H1 (cell line): ENCODE measurements around the gene LIN37. TPM values are rescaled to one million over a fixed set of nuclear protein-coding genes. Genes with fewer than 3 reads are reported as not detected.
A peak's percentile ranks its signal among the peaks of the same experiment; 100 is the strongest.

Source experiments
- CTCF ChIA-PET: fragments of 300-600 bp; sonication (Branson Sonifier 250); formaldehyde crosslinking; loops from one replicate; lab custom pipeline; 2021; ENCODE audit not compliant: partially characterized antibody; lab: Charles Lee
- POLR2A ChIA-PET: fragments of 300-600 bp; sonication (Branson Sonifier 250); formaldehyde crosslinking; loops from one replicate; lab custom pipeline; 2021; ENCODE audit warnings: inconsistent platforms; ENCODE audit not compliant: partially characterized antibody; lab: Charles Lee
- DNase-seq, 2 experiments: peaks; one replicate each; pipeline versions ENCODE4 v3.0.0 to v3.0.0-alpha.2; 2010 to 2022; ENCODE audit warnings: low spot score in 2 of 2, low read depth in 1 of 2, mixed read lengths in 1 of 2
- FAIRE-seq: peaks from 2 replicates; lab custom pipeline; 2011; peaks lifted over from hg19 to GRCh38; lab: Jason Lieb, UNC
- H2AFZ ChIP-seq: 2 replicates; pipeline ENCODE4 v1.8.1; 2012; ENCODE audit warnings: low read length, inconsistent platforms
- H2AK5ac ChIP-seq: 2 replicates; pipeline ENCODE4 v1.6.1; 2013; ENCODE audit warnings: low read depth, low read length
- H2BK120ac ChIP-seq: replicated peaks from 2 replicates; pipeline ENCODE3; 2013; ENCODE audit warnings: low read depth, low read length, inconsistent platforms
- H2BK12ac ChIP-seq: 2 replicates; pipeline ENCODE4 v1.6.1; 2013; ENCODE audit warnings: low read depth, low read length
- H2BK15ac ChIP-seq: 2 replicates; pipeline ENCODE4 v1.6.1; 2013; ENCODE audit warnings: low read length
- H2BK20ac ChIP-seq: 2 replicates; pipeline ENCODE4 v1.6.1; 2013; ENCODE audit warnings: low read length
- H2BK5ac ChIP-seq: 2 replicates; pipeline ENCODE4 v1.6.1; 2013; ENCODE audit warnings: low read depth, low read length
- H3K14ac ChIP-seq: 2 replicates; pipeline ENCODE4 v1.6.1; 2013; ENCODE audit warnings: inconsistent platforms; ENCODE audit not compliant: insufficient read length
- H3K18ac ChIP-seq: 2 replicates; pipeline ENCODE4 v1.6.1; 2013; ENCODE audit warnings: low read length; ENCODE audit errors: extremely low read depth
- H3K23ac ChIP-seq: 2 replicates; pipeline ENCODE4 v1.6.1; 2013; ENCODE audit warnings: inconsistent platforms; ENCODE audit not compliant: insufficient read length
- H3K23me2 ChIP-seq: 2 replicates; pipeline ENCODE4 v1.6.1; 2013; ENCODE audit warnings: low read depth, low read length
- H3K27ac ChIP-seq: 2 replicates; pipeline ENCODE4 v1.6.1; 2011; ENCODE audit warnings: low read depth, low read length, inconsistent platforms
- H3K27me3 ChIP-seq, 4 experiments: replicated peaks in 1 of 4; 1 replicate in 1 of 4; 2 replicates in 3 of 4; pipeline versions ENCODE4 v1.6.1 to v1.8.1; 2011 to 2013; ENCODE audit warnings: low read length in 3 of 4, mild to moderate bottlenecking in 3 of 4, inconsistent platforms in 2 of 4, mixed read lengths in 2 of 4, moderate library complexity in 1 of 4; ENCODE audit not compliant: control insufficient read depth in 3 of 4, insufficient read depth in 3 of 4; ENCODE audit errors: extremely low read depth in 1 of 4
- H3K36me3 ChIP-seq, 4 experiments: 2 replicates each; pipeline versions ENCODE4 v1.6.1 to v1.8.1; 2011 to 2013; ENCODE audit warnings: mild to moderate bottlenecking in 4 of 4, low read length in 3 of 4, moderate library complexity in 2 of 4, control low read depth in 1 of 4, inconsistent platforms in 1 of 4; ENCODE audit not compliant: insufficient read depth in 4 of 4, control insufficient read depth in 2 of 4
- H3K4ac ChIP-seq: replicated peaks from 2 replicates; pipeline ENCODE3; 2013; ENCODE audit warnings: low read length, low read depth, mixed read lengths, inconsistent platforms; ENCODE audit not compliant: insufficient read length
- H3K4me1 ChIP-seq, 4 experiments: replicated peaks in 1 of 4; 1 replicate in 1 of 4; 2 replicates in 3 of 4; pipeline versions ENCODE4 v1.6.1 to v1.8.1; 2011 to 2013; ENCODE audit warnings: low read length in 3 of 4, inconsistent platforms in 2 of 4, mixed read lengths in 1 of 4; ENCODE audit not compliant: insufficient read depth in 4 of 4, control insufficient read depth in 3 of 4
- H3K4me2 ChIP-seq, 2 experiments: 2 replicates each; pipeline versions ENCODE4 v1.6.1 to v1.8.1; 2011 to 2013; ENCODE audit warnings: low read depth in 2 of 2, low read length in 2 of 2, control low read depth in 1 of 2, inconsistent platforms in 1 of 2, mild to moderate bottlenecking in 1 of 2; ENCODE audit not compliant: insufficient read depth in 1 of 2
- H3K4me3 ChIP-seq, 4 experiments: fragments of 200-600, 300-600 bp in 1 of 4; sonication (generic), shearing (Covaris generic), sonication (Bioruptor Twin) in 1 of 4; 2 replicates each; pipeline versions ENCODE4 v1.5.1 to v1.8.1; 2011 to 2016; ENCODE audit warnings: low read length in 4 of 4, low read depth in 3 of 4, control low read depth in 2 of 4, inconsistent platforms in 2 of 4, mild to moderate bottlenecking in 2 of 4, mixed read lengths in 1 of 4, moderate library complexity in 1 of 4; ENCODE audit not compliant: insufficient read depth in 2 of 4; ENCODE audit errors: extremely low read depth in 1 of 4
- H3K56ac ChIP-seq: replicated peaks from 2 replicates; pipeline ENCODE3; 2013; ENCODE audit warnings: low read depth, mild to moderate bottlenecking, mixed read lengths, low read length, inconsistent platforms; ENCODE audit not compliant: insufficient read length
- H3K79me1 ChIP-seq: 2 replicates; pipeline ENCODE4 v1.6.1; 2013; ENCODE audit warnings: low read depth, low read length, control low read depth
- H3K79me2 ChIP-seq, 2 experiments: 2 replicates each; pipeline versions ENCODE4 v1.6.1 to v1.8.1; 2012 to 2013; ENCODE audit warnings: low read length in 2 of 2, mild to moderate bottlenecking in 2 of 2, inconsistent platforms in 1 of 2; ENCODE audit not compliant: insufficient read depth in 2 of 2, control insufficient read depth in 1 of 2
- H3K9ac ChIP-seq, 4 experiments: replicated peaks in 1 of 4; 1 replicate in 1 of 4; 2 replicates in 3 of 4; pipeline versions ENCODE4 v1.6.1 to v1.8.1; 2011 to 2013; ENCODE audit warnings: low read depth in 3 of 4, low read length in 3 of 4, control low read depth in 2 of 4, mild to moderate bottlenecking in 2 of 4, moderate library complexity in 2 of 4, inconsistent platforms in 1 of 4; ENCODE audit errors: extremely low read depth in 1 of 4
- H3K9me3 ChIP-seq, 2 experiments: 2 replicates each; pipeline versions ENCODE4 v1.6.1 to v1.8.1; 2012 to 2013; ENCODE audit warnings: mild to moderate bottlenecking in 2 of 2, moderate library complexity in 2 of 2, control low read depth in 1 of 2, inconsistent platforms in 1 of 2, low read depth in 1 of 2, low read length in 1 of 2, mixed read lengths in 1 of 2; ENCODE audit not compliant: insufficient read depth in 2 of 2
- H4K20me1 ChIP-seq, 2 experiments: replicated peaks in 1 of 2; 2 replicates each; pipeline versions ENCODE3 to v1.8.1; 2011 to 2013; ENCODE audit warnings: inconsistent platforms in 2 of 2, low read length in 2 of 2, mild to moderate bottlenecking in 1 of 2; ENCODE audit not compliant: insufficient read depth in 2 of 2, control insufficient read depth in 1 of 2
- H4K5ac ChIP-seq: 2 replicates; pipeline ENCODE4 v1.6.1; 2013; ENCODE audit warnings: low read length, low read depth, mixed read lengths, inconsistent platforms; ENCODE audit not compliant: insufficient read length
- H4K8ac ChIP-seq: 2 replicates; pipeline ENCODE4 v1.8.0; 2013; ENCODE audit warnings: mild to moderate bottlenecking, moderate library complexity, low read length, inconsistent platforms; ENCODE audit not compliant: insufficient read depth; ENCODE audit errors: extremely low read depth
- H4K91ac ChIP-seq: replicated peaks from 2 replicates; pipeline ENCODE3; 2013; ENCODE audit warnings: low read length, mixed read lengths, inconsistent platforms; ENCODE audit not compliant: insufficient read length
- ASH2L ChIP-seq: fragments of 200-600, 300-600 bp; sonication (generic); IDR thresholded peaks from one replicate; pipeline ENCODE4 v1.7.1; 2017; ENCODE audit warnings: low read length
- ATF2 ChIP-seq: IDR thresholded peaks from 2 replicates; pipeline ENCODE4 v1.6.1; 2012; ENCODE audit warnings: low read length, inconsistent platforms
- CHD1 ChIP-seq: IDR thresholded peaks from 2 replicates; pipeline ENCODE4 v1.6.1; 2012; ENCODE audit warnings: low read depth, low read length, improper control_type of control experiment
- JUND ChIP-seq: IDR thresholded peaks from 2 replicates; pipeline ENCODE4 v1.6.1; 2011; ENCODE audit warnings: mild to moderate bottlenecking, improper control_type of control experiment, low read length
- SIN3A ChIP-seq, 2 experiments: IDR thresholded peaks in 1 of 2; conservative IDR thresholded peaks in 1 of 2; 2 replicates each; pipeline ENCODE4 v1.6.1; 2011 to 2012; ENCODE audit warnings: low read length in 2 of 2, improper control_type of control experiment in 1 of 2, low read depth in 1 of 2, mild to moderate bottlenecking in 1 of 2
- SIRT6 ChIP-seq: IDR thresholded peaks from one replicate; pipeline ENCODE4 v1.7.1; 2012; ENCODE audit warnings: low read length, inconsistent platforms
- SP1 ChIP-seq: IDR thresholded peaks from 2 replicates; pipeline ENCODE4 v1.6.1; 2011; ENCODE audit warnings: low read depth, low read length
- SRF ChIP-seq: IDR thresholded peaks from 2 replicates; pipeline ENCODE4 v1.6.1; 2011; ENCODE audit warnings: mild to moderate bottlenecking, low read depth, low read length, moderate library complexity
- TAF7 ChIP-seq: optimal IDR thresholded peaks from 2 replicates; pipeline ENCODE3; 2011; ENCODE audit warnings: low read depth, mild to moderate bottlenecking, inconsistent platforms, low read length, moderate library complexity, borderline replicate concordance
- WGBS, 2 experiments: shearing (Covaris generic) in 1 of 2; methylation state at CpG; one replicate each; pipeline versions ENCODE4 v1.1.6 to v1.1.7; 2013 to 2015; ENCODE audit warnings: low lambda C conversion rate in 2 of 2, mixed read lengths in 2 of 2, inconsistent platforms in 1 of 2, low coverage in 1 of 2, missing lambda C conversion rate in 1 of 2; ENCODE audit not compliant: insufficient replicate concordance in 2 of 2, insufficient coverage in 1 of 2, insufficient read length in 1 of 2; ENCODE audit errors: extremely low coverage in 1 of 2, missing lambda C conversion rate in 1 of 2; 5-methylcytosine and 5-hydroxymethylcytosine counted together
- polyA plus RNA-seq, 7 experiments: library from polyadenylated mRNA; depleted of rRNA in 3 of 7; stranded (reverse) in 5 of 7; unstranded in 2 of 7; fragments of >200 nt in 5 of 7; fragments of 200-250 nt in 2 of 7; gene quantifications; 1 replicate in 5 of 7; 2 replicates in 1 of 7; 4 replicates in 1 of 7; pipeline versions ENCODE4 v1.2.1 to v1.2.3, GENCODE V29; 2011 to 2013; ENCODE audit warnings: missing spikeins in 2 of 7, mixed read lengths in 2 of 7
- total RNA-seq: library from RNA; stranded (reverse); fragmentation: NEBNext Ultra II Directional; extraction: Animal tissue kit (Norgen Biotek cat#: 25700); gene quantifications from 2 replicates; pipeline ENCODE4 v1.2.1, GENCODE V29; 2021

LIN37 gene
- total and polyA plus RNA-seq, 2 of the 8 experiments (the other 6 are each of a cell fraction or from before 2014, with no cell fraction given), result 3.8 to 9.8 TPM

GRCh38 chr19:35740423-35741202 lies 7.8 kb upstream of the LIN37 start:
- Histone ChIP-seq H2BK15ac (no peak overlapping the region), H3K4ac (no peak overlapping the region), H4K91ac (no peak overlapping the region), H3K4me3 (peak overlapping the region; percentile 72 to 86 (median 78)), H4K5ac (peak overlapping the region; percentile 81), H4K20me1 (peaks cover 0 to 9% of the 10 kb centered on the region in 2 experiments), H3K14ac (no peak overlapping the region), H4K8ac (no peak overlapping the region), H2AFZ (peak overlapping the region; percentile 26; the same call in 1 of the 2 replicates), H2BK12ac (no peak overlapping the region; the same call in 1 of the 2 replicates), H3K79me2 (no peaks in the 10 kb centered on the region), H3K56ac (peak overlapping the region; percentile 44), H2BK20ac (no peak overlapping the region), H3K27ac (peak overlapping the region; percentile 69; the same call in 1 of the 2 replicates), H3K36me3 (peaks cover 8 to 18% (median 14%) of the 10 kb centered on the region in 4 experiments; a peak in 5 of 8 replicates), H3K27me3 (no peaks in the 10 kb centered on the region), H3K79me1 (no peaks in the 10 kb centered on the region; the same call in 1 of the 2 replicates), H2AK5ac (no peak overlapping the region), H3K4me2 (peak overlapping the region; percentile 70 to 78), H3K4me1 (peaks cover 0 to 6% (median 3%) of the 10 kb centered on the region in 4 experiments; a peak in 3 of 7 replicates), H3K18ac (peak overlapping the region; percentile 90), H2BK5ac (peak overlapping the region; percentile 85; the same call in 1 of the 2 replicates), H3K23me2 (peaks cover 15% of the 10 kb centered on the region; the same call in 1 of the 2 replicates), H3K9me3 (no peaks in the 10 kb centered on the region), H3K9ac (peak overlapping the region in 3 of 4 experiments; percentile 51 to 64 (median 52); a peak in 6 of 7 replicates), H2BK120ac (no peak overlapping the region), H3K23ac (no peak overlapping the region)
- WGBS, 2 experiments, result 1% methylated on average over 57 of the region's 63 CpGs; no CpG with 5 or more reads in 1 of the 2 experiments
- DNase-seq (peak; percentile 93 to 96), FAIRE-seq (no peak)
- CTCF ChIA-PET, result interaction anchor here (0.7 to 8.9 kb wide), 13 partner anchors 10 to 137 kb away, joined by 3 to 80 read pairs (median 4); no protein-coding TSS in a partner anchor
- POLR2A ChIA-PET, result interaction anchor here (0.6 to 7.6 kb wide), 25 partner anchors 7 to 245 kb away, joined by 3 to 54 read pairs (median 4); partner anchors contain the start of genes APLP1, COX6B1, HSPB6 and LIN37
- TF ChIP-seq CHD1 (no peak), SP1 (peak; percentile 85), SIN3A (conservative IDR thresholded peaks at IDR 0.05 in 1 of 2, IDR thresholded peaks at IDR 0.05 in 1 of 2; ENCODE audit: low read depth in 1 of 2, low read length in 2 of 2) (peak in 1 of 2 experiments; percentile 56; a peak in 2 of 4 replicates), JUND (no peak), SRF (no peak), SIRT6 (no peak), ASH2L (peak; percentile 40), TAF7 (peak; percentile 86), ATF2 (no peak)
